Esophagus squamous epithelium (tissue), 4 donors: ENCODE data around the gene CRYBB2.

Experiments
- POLR2A ChIP-seq, 4 donors: fragments of 450-650 bp; IDR thresholded peaks; one replicate each; pipeline ENCODE4 v1.6.1; 2017; ENCODE audit warnings: antibody characterized with exemption in 4 of 4, mild to moderate bottlenecking in 4 of 4, moderate library complexity in 3 of 4
- TF ChIP-seq, protein P1 (sequence below), 6 experiments: fragments of 450-650 bp in 4 of 6; fragments of 200-600 bp in 2 of 6; sonication (generic) in 2 of 6; IDR thresholded peaks; one replicate each; pipeline ENCODE4 v1.5.1; 2016 to 2019; ENCODE audit warnings: antibody characterized with exemption in 6 of 6, mild to moderate bottlenecking in 4 of 6, moderate library complexity in 4 of 6

DNA sequence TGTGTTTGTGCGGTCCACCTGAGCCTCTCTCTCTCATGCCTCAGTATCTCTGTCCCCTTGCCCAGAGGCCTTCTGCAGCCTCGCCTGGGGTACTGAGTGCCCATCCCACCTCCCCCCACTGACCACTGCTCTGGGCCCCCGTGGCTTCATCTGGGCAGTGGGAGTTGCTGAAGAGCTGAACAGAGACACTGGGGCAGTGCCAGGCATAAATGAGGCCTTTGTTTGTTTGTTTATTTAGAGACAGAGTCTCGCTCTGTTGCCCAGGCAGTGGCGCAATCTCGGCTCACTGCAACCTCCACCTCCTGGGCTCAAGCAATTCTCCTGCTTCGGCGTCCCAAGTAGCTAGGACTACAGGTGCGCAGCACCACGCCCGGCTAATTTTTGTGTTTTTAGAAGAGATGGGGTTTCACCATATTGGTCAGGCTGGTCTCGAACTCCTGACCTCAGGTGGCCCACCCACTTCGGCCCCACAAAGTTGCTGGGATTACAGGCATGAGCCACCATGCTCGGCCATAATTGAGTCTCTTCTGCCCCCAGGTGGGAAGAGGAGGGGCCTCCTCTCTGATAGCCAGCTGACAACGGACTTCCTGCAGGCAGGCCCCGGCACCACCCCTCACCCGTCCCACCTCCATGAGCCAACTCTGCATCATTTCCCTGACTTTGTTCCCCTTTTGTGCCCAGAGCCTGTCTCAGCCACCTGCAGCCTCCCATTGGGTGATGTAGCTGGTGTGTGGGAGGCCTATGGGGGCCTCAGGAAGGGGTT, 10.5 kb upstream of the CRYBB2 start:
- TF ChIP-seq, protein P1, sequence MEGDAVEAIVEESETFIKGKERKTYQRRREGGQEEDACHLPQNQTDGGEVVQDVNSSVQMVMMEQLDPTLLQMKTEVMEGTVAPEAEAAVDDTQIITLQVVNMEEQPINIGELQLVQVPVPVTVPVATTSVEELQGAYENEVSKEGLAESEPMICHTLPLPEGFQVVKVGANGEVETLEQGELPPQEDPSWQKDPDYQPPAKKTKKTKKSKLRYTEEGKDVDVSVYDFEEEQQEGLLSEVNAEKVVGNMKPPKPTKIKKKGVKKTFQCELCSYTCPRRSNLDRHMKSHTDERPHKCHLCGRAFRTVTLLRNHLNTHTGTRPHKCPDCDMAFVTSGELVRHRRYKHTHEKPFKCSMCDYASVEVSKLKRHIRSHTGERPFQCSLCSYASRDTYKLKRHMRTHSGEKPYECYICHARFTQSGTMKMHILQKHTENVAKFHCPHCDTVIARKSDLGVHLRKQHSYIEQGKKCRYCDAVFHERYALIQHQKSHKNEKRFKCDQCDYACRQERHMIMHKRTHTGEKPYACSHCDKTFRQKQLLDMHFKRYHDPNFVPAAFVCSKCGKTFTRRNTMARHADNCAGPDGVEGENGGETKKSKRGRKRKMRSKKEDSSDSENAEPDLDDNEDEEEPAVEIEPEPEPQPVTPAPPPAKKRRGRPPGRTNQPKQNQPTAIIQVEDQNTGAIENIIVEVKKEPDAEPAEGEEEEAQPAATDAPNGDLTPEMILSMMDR (IDR thresholded peaks at IDR 0.05), result no peak
- TF ChIP-seq POLR2A (IDR thresholded peaks at IDR 0.05), result no peak
